Ascending aorta (tissue), 2 donors: ENCODE results near the gene ATP8A2. TPM values are rescaled to one million over a fixed set of nuclear protein-coding genes. Genes with fewer than 3 reads are reported as not detected.

ENCODE experiments used
- DNase-seq, 2 donors: peaks; one replicate each; pipeline ENCODE4 v3.0.0-alpha.2; 2019; ENCODE audit warnings: low spot score in 2 of 2
- H3K27ac ChIP-seq, 2 donors: fragments of 200-600 bp; sonication (generic); one replicate each; pipeline ENCODE4 v1.5.1; 2016 to 2017; ENCODE audit warnings: mild to moderate bottlenecking in 1 of 2
- H3K27me3 ChIP-seq: fragments of 200-600 bp; sonication (generic); one replicate; pipeline ENCODE4 v1.5.1; 2017
- H3K36me3 ChIP-seq, 2 donors: fragments of 200-600 bp; sonication (generic); one replicate each; pipeline ENCODE4 v1.5.1; 2016
- H3K4me1 ChIP-seq, 2 donors: fragments of 200-600 bp; sonication (generic); one replicate each; pipeline ENCODE4 v1.5.1; 2016 to 2017; ENCODE audit warnings: mild to moderate bottlenecking in 1 of 2
- H3K4me3 ChIP-seq, 2 donors: fragments of 200-600 bp; sonication (generic); one replicate each; pipeline ENCODE4 v1.5.1; 2016 to 2017; ENCODE audit warnings: mild to moderate bottlenecking in 1 of 2
- H3K9me3 ChIP-seq, 2 donors: fragments of 200-600 bp; sonication (generic); one replicate each; pipeline ENCODE4 v1.5.1; 2016
- CTCF ChIP-seq, 3 experiments: fragments of 200-600 bp in 2 of 3; fragments of 450-650 bp in 1 of 3; sonication (generic) in 2 of 3; IDR thresholded peaks; one replicate each; pipeline ENCODE4 v1.5.1; 2016 to 2019; ENCODE audit warnings: antibody characterized with exemption in 3 of 3, mild to moderate bottlenecking in 1 of 3, moderate library complexity in 1 of 3
- intact Hi-C: fragments of 100-400 bp; cut with DNase I; formaldehyde crosslinking; loops from one replicate; pipeline ENCODE4 v1.15.1; 2023
- total RNA-seq: library from RNA; depleted of rRNA; stranded (reverse); fragments of >200 nt; gene quantifications from one replicate; pipeline ENCODE4 v1.1.0, GENCODE V29; 2016

ATP8A2 gene
- total RNA-seq, 1 donor from 2014 or later = under 0.01 TPM

DNA sequence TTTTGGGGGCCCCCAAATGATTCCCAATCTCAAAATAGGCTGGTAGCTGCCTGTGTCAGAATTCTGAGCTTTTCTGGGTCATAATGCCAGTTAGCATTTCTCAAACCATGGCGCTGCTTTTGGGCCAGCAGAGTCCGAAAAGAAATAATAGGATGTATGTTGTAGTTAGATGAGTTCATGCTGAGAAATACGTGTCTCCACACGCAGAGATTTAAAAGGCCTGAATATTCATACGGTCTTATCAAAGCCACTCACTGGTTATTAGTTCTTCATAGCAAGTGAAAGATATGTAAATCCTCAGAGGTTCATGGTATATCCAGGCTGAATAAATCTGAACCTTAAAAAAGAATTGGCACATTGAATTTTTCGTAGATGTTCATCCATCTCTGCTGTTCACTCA lies 555.6 kb downstream of the ATP8A2 start:
- TF ChIP-seq CTCF (IDR thresholded peaks at IDR 0.05) = no peak
- H3K4me1 ChIP-seq = no peaks in the 10 kb centered on the region
- no peak for DNase-seq
- H3K9me3 ChIP-seq = no peaks in the 10 kb centered on the region
- no peak overlapping the region for H3K4me3 ChIP-seq
- intact Hi-C loops = no loop called here
- H3K36me3 ChIP-seq = no peaks in the 10 kb centered on the region
- no peak overlapping the region for H3K27ac ChIP-seq
- no peaks in the 10 kb centered on the region for H3K27me3 ChIP-seq

DNA sequence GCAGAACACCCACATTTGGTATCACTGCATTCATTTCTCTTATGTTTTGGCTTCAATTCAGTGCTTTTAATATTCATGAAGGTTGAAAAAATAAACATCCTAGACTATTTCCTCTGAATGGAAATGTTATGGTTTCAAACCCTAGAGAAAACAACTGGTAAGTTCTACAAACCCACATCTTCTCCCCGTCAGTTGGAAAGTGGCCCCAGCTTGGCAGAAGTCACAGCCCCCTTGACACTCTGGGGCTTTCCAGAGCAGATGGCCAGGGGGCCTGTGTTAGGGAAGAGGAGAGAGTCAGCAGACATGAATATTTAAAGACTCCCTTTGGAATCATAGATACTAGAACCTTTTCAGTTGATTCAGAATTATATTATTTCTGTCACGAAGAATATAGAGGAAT lies 556.2 kb downstream of the ATP8A2 start:
- intact Hi-C loops = no loop called here
- no peak for TF ChIP-seq CTCF (IDR thresholded peaks at IDR 0.05)
- Histone ChIP-seq H3K9me3 (no peaks in the 10 kb centered on the region), H3K27me3 (no peaks in the 10 kb centered on the region), H3K27ac (no peak overlapping the region), H3K4me1 (no peaks in the 10 kb centered on the region), H3K4me3 (no peak overlapping the region), H3K36me3 (no peaks in the 10 kb centered on the region)
- no peak for DNase-seq

DNA sequence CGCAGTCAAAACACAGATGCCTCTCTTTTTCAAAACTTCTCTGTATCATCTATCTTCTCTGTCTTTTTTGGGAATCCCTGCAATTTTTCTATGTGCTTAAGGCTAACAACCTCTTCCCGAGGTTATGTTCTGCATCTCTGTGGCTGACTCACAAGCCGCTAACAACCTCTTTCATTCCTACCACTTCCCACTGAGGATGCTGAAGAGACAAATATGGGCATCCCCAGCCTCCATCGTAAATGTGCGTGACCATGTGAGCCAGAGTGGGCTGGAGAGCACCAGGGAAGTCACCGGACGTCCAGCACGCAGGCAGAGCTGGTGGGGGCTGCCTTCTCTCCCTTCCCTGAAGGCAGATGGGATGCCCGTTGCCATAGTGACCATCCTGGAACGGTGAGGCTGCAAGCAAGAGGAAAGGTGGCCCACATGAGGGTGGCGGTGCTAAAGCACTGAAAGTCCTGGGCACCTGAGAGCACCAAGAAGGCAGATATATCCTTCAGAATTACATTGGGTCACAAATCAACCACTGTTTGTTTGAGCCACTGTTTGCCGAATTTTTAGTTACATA lies 557.2 kb downstream of the ATP8A2 start:
- Histone ChIP-seq H3K36me3 (no peaks in the 10 kb centered on the region), H3K9me3 (no peaks in the 10 kb centered on the region), H3K27me3 (no peaks in the 10 kb centered on the region), H3K4me3 (no peak overlapping the region), H3K4me1 (no peaks in the 10 kb centered on the region), H3K27ac (no peak overlapping the region)
- intact Hi-C loops = no loop called here
- TF ChIP-seq CTCF (IDR thresholded peaks at IDR 0.05) = no peak
- DNase-seq = no peak

DNA sequence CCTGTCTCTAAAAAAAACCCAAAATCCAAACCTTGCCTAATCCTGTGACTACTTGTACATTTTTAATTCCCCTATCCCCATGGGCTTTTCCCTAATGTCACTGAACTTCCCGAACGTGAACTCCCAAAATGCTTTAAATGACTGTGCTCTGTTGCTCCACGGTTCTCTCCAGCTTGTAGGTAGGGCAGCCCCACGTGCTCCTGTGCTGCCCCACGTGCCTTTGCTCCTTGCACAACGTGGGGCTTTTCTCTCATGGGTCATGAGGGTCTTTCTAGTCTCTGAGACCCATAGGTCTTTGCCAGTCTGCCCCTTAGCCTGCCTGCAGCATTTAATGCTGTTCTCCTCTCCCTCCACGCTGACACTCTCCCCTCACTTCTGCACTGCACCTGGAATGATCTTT lies 558.0 kb downstream of the ATP8A2 start:
- no peaks in the 10 kb centered on the region for H3K9me3 ChIP-seq
- no peak overlapping the region for H3K27ac ChIP-seq
- no peaks in the 10 kb centered on the region for H3K27me3 ChIP-seq
- intact Hi-C loops = no loop called here
- no peak for DNase-seq
- TF ChIP-seq CTCF (IDR thresholded peaks at IDR 0.05) = no peak
- no peaks in the 10 kb centered on the region for H3K36me3 ChIP-seq
- no peak overlapping the region for H3K4me3 ChIP-seq
- no peaks in the 10 kb centered on the region for H3K4me1 ChIP-seq

GRCh38 chr13:25930653-25931052 lies 558.9 kb downstream of the ATP8A2 start:
- Histone ChIP-seq H3K4me1 (no peaks in the 10 kb centered on the region), H3K27ac (no peak overlapping the region), H3K9me3 (no peaks in the 10 kb centered on the region), H3K4me3 (no peak overlapping the region), H3K36me3 (no peaks in the 10 kb centered on the region), H3K27me3 (no peaks in the 10 kb centered on the region)
- no peak for DNase-seq
- intact Hi-C loops = no loop called here
- TF ChIP-seq CTCF (IDR thresholded peaks at IDR 0.05) = no peak

DNA sequence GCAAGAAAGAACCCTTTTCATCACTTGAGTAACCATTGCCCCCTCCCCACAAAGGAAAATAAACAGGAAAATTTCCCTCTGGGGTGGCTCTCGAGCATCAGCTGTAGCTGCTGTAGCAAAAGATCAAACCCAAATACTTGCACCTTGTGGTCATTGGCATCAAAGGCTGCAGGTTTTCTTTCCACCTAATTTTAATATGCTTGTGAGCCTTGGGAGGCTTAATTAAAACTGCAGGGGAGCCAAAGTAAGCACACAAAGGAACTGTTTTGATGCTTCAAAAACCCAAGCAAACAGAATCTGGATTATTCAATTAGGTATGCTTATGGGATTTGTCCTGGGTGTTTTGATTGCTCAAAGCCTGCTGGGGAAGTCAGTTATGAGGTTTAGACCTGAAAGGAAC lies 560.6 kb downstream of the ATP8A2 start:
- no peak for DNase-seq
- H3K27me3 ChIP-seq = no peaks in the 10 kb centered on the region
- intact Hi-C loops = no loop called here
- TF ChIP-seq CTCF (IDR thresholded peaks at IDR 0.05) = no peak
- H3K9me3 ChIP-seq = no peaks in the 10 kb centered on the region
- no peaks in the 10 kb centered on the region for H3K4me1 ChIP-seq
- no peak overlapping the region for H3K4me3 ChIP-seq
- no peak overlapping the region for H3K27ac ChIP-seq
- H3K36me3 ChIP-seq = no peaks in the 10 kb centered on the region
